Neural crest cell (in vitro differentiated cells): ENCODE data around the gene DIRAS1. TPM values are rescaled to one million over a fixed set of nuclear protein-coding genes. Genes with fewer than 3 reads are reported as not detected.

Experiments used
- DNase-seq: peaks from one replicate; pipeline ENCODE4 v3.0.0; 2021; ENCODE audit warnings: low read depth, mixed read lengths, low spot score
- H3K27ac Mint-ChIP-seq: one replicate; pipeline ENCODE4 v1.8.0; 2021; ENCODE audit warnings: mild to moderate bottlenecking, mixed read lengths; ENCODE audit not compliant: unreplicated experiment
- H3K27me3 Mint-ChIP-seq: 2 replicates; pipeline ENCODE4 v1.8.0; 2021; ENCODE audit warnings: low read depth, mild to moderate bottlenecking, mixed read lengths
- H3K36me3 Mint-ChIP-seq: 2 replicates; pipeline ENCODE4 v1.8.0; 2021; ENCODE audit warnings: low read depth, mild to moderate bottlenecking, mixed read lengths
- H3K4me1 Mint-ChIP-seq: 2 replicates; pipeline ENCODE4 v1.8.0; 2021; ENCODE audit warnings: mixed read lengths
- H3K4me3 Mint-ChIP-seq: one replicate; pipeline ENCODE4 v1.8.0; 2021; ENCODE audit warnings: mild to moderate bottlenecking, mixed read lengths
- H3K9me3 Mint-ChIP-seq: 2 replicates; pipeline ENCODE4 v1.8.0; 2021; ENCODE audit warnings: mixed read lengths
- CTCF ChIP-seq: fragments of 200-600 bp; sonication (generic); conservative IDR thresholded peaks from 2 replicates; pipeline ENCODE4 v1.5.0; 2021; ENCODE audit warnings: antibody characterized with exemption, mild to moderate bottlenecking
- total RNA-seq: library from RNA; stranded (reverse); gene quantifications from 2 replicates; pipeline ENCODE4 v1.2.1, GENCODE V29; 2021

DIRAS1 gene
- total RNA-seq, 1 donor from 2014 or later: 19.9 TPM

DNA sequence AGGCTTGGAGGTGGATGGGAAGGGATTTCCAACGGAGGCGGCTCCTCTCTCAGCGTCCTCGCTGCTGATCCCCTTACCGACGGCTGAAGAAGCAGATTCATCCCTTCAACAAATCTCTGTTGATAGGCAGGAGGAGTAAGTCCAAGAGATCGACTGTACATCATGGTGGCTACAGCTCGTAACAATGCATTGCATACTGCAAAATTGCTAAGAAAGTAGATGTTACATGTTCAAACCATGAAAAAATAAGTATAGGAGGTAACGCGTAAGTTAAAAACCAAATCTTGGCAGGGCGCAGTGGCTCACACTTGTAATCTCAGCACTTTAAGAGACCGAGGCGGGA lies 19.1 kb upstream of the DIRAS1 start:
- Mint-ChIP-seq H3K9me3 (no peaks in the 10 kb centered on the region), H3K4me3 (peak overlapping the region; percentile 88), H3K27me3 (peaks cover 38% of the 10 kb centered on the region), H3K27ac (no peak overlapping the region), H3K36me3 (peaks cover 7% of the 10 kb centered on the region), H3K4me1 (peaks cover 13% of the 10 kb centered on the region)
- TF ChIP-seq CTCF: no peak
- no peak for DNase-seq

- Mint-ChIP-seq H3K4me1 (peaks cover 13% of the 10 kb centered on the region), H3K9me3 (no peaks in the 10 kb centered on the region), H3K36me3 (peaks cover 8% of the 10 kb centered on the region), H3K27me3 (peaks cover 34% of the 10 kb centered on the region), H3K4me3 (peak within 1 kb of the TSS; percentile 88), H3K27ac (no peak within 1 kb of the TSS)
- peak; percentile 100 for DNase-seq
- TF ChIP-seq CTCF: peak; percentile 15
Measured at GRCh38 chr19:2739602-2740313, 18.6 kb upstream of the DIRAS1 start, which contains the start of gene SLC39A3. TSS of gene SLC39A3 (minus strand) at chr19:2740017. CDS start at chr19:2737257, 2,760 bp downstream.

GRCh38 chr19:2736550-2737190 lies 15.5 kb upstream of the DIRAS1 start:
- no peak overlapping the region for H3K27ac Mint-ChIP-seq
- no peak for DNase-seq
- peaks cover 13% of the 10 kb centered on the region for H3K4me1 Mint-ChIP-seq
- H3K9me3 Mint-ChIP-seq: no peaks in the 10 kb centered on the region
- no peak for TF ChIP-seq CTCF
- peaks cover 8% of the 10 kb centered on the region for H3K27me3 Mint-ChIP-seq
- peak overlapping the region; percentile 38 for H3K4me3 Mint-ChIP-seq
- peaks cover 9% of the 10 kb centered on the region for H3K36me3 Mint-ChIP-seq

- Mint-ChIP-seq H3K36me3 (peaks cover 9% of the 10 kb centered on the region), H3K27me3 (peaks cover 5% of the 10 kb centered on the region), H3K4me1 (peaks cover 13% of the 10 kb centered on the region), H3K4me3 (no peak overlapping the region), H3K27ac (no peak overlapping the region), H3K9me3 (no peaks in the 10 kb centered on the region)
- DNase-seq: no peak
- TF ChIP-seq CTCF: no peak
Measured at GRCh38 chr19:2735374-2735773, 14.2 kb upstream of the DIRAS1 start.

DNA sequence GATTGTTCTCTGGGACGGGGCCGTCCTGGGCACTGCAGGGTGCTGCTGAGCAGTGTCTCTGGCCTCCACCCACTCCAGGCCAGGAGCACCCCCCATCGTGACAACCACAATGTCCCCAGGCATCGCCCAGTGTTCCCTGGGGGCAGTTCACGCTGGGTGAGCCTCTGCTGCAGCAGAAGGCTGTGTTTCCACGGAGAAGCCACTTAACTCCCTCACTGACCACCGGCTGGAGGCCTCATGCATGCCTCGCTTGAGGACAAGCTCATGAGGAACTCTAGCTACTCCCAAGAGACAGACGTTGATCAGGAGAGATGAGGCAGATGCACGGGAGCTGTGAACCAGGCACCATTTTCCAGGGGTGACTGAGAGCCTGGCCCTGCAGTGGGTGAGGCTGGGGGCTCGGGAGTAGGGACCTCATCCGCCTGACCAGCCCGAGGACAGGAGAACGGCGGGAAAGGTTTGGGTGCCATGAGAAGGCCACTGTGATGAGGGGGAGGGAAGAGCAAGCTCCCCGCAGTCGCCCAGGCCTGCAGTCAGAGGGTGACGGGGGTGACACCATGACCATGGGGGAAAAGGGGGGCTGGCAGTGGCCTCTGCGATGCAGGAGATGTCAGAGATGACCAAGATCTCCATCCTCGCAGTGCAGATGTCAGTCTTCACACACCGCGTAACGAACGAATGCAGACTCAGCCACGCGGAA lies 13.6 kb upstream of the DIRAS1 start:
- Mint-ChIP-seq H3K36me3 (peaks cover 9% of the 10 kb centered on the region), H3K27ac (no peak overlapping the region), H3K4me3 (no peak overlapping the region), H3K27me3 (no peaks in the 10 kb centered on the region), H3K4me1 (peaks cover 9% of the 10 kb centered on the region), H3K9me3 (no peaks in the 10 kb centered on the region)
- no peak for TF ChIP-seq CTCF
- DNase-seq: no peak
